IMR-90 (cell line): Measurements from ENCODE around the gene SPECC1L. TPM values are rescaled to one million over a fixed set of nuclear protein-coding genes. Genes with fewer than 3 reads are reported as not detected.
A peak's percentile ranks its signal among the peaks of the same experiment; 100 is the strongest.

Experiments
- ATAC-seq: fragments of 200-7000 bp; cut with Tn5 transposase; 2 replicates; pipeline ENCODE4 v1.9.1; 2020; ENCODE audit warnings: low read depth, mild to moderate bottlenecking, moderate library complexity
- BruUV-seq: library from RNA; stranded (reverse); fragments of 400-500 nt; replicated peaks from 2 replicates; lab custom pipeline; 2021; lab: Mats Ljungman, UMichigan
- CTCF ChIA-PET: fragments of 300-600 bp; formaldehyde crosslinking; extraction: SDS; loops from one replicate; lab custom pipeline; 2021; ENCODE audit warnings: antibody characterized with exemption; lab: Yijun Ruan, JAX
- POLR2A ChIA-PET: fragments of 300-600 bp; sonication (Branson Sonifier 250); formaldehyde crosslinking; loops from one replicate; lab custom pipeline; 2022; ENCODE audit warnings: antibody characterized with exemption; ENCODE audit not compliant: unreplicated experiment; lab: Charles Lee
- DNase-seq: peaks from one replicate; pipeline ENCODE4 v3.0.0; 2013
- H2AFZ ChIP-seq: replicated peaks from 2 replicates; pipeline ENCODE3; 2013; ENCODE audit warnings: low read length, mild to moderate bottlenecking; ENCODE audit not compliant: poor library complexity
- H2AK5ac ChIP-seq: 2 replicates; pipeline ENCODE4 v1.6.1; 2013; ENCODE audit warnings: low read depth, low read length, inconsistent platforms
- H2AK9ac ChIP-seq: replicated peaks from 2 replicates; pipeline ENCODE3; 2013; ENCODE audit warnings: mild to moderate bottlenecking, low read depth, low read length, moderate library complexity; ENCODE audit not compliant: poor library complexity
- H2BK120ac ChIP-seq: 2 replicates; pipeline ENCODE4 v1.6.1; 2013; ENCODE audit warnings: low read depth, low read length, inconsistent platforms
- H2BK15ac ChIP-seq: 3 replicates; pipeline ENCODE4 v1.6.1; 2013; ENCODE audit warnings: low read depth, low read length, inconsistent platforms
- H2BK20ac ChIP-seq: 2 replicates; pipeline ENCODE4 v1.6.1; 2013; ENCODE audit warnings: low read depth, mild to moderate bottlenecking, inconsistent platforms, low read length, moderate library complexity
- H2BK5ac ChIP-seq: 2 replicates; pipeline ENCODE4 v1.6.1; 2013; ENCODE audit warnings: mild to moderate bottlenecking, low read depth, low read length, inconsistent platforms; ENCODE audit not compliant: poor library complexity, severe bottlenecking
- H3K14ac ChIP-seq: replicated peaks from 2 replicates; pipeline ENCODE4 v1.6.1; 2013; ENCODE audit warnings: low read depth, low read length, inconsistent platforms
- H3K18ac ChIP-seq: 2 replicates; pipeline ENCODE4 v1.6.1; 2013; ENCODE audit warnings: low read depth, low read length, control low read depth
- H3K23ac ChIP-seq: 2 replicates; pipeline ENCODE4 v1.6.1; 2013; ENCODE audit warnings: low read depth, low read length, inconsistent platforms
- H3K27ac ChIP-seq: 2 replicates; pipeline ENCODE4 v1.5.1; 2013; ENCODE audit warnings: mild to moderate bottlenecking, control low read depth, low read length; ENCODE audit not compliant: insufficient read depth
- H3K27me3 ChIP-seq: 2 replicates; pipeline ENCODE4 v1.6.1; 2013; ENCODE audit warnings: low read length; ENCODE audit not compliant: control insufficient read depth, insufficient read depth
- H3K36me3 ChIP-seq: 2 replicates; pipeline ENCODE4 v1.6.1; 2013; ENCODE audit warnings: low read length, mixed read lengths; ENCODE audit not compliant: control insufficient read depth, insufficient read depth
- H3K4ac ChIP-seq: 2 replicates; pipeline ENCODE4 v1.6.1; 2013; ENCODE audit warnings: low read depth, low read length, inconsistent platforms
- H3K4me1 ChIP-seq: 2 replicates; pipeline ENCODE4 v1.6.1; 2013; ENCODE audit warnings: low read length, mixed read lengths; ENCODE audit not compliant: control insufficient read depth, insufficient read depth
- H3K4me2 ChIP-seq: 2 replicates; pipeline ENCODE4 v1.6.1; 2013; ENCODE audit warnings: low read depth, mild to moderate bottlenecking, control low read depth, low read length, moderate library complexity
- H3K4me3 ChIP-seq: 2 replicates; pipeline ENCODE4 v1.5.1; 2013; ENCODE audit warnings: low read depth, mild to moderate bottlenecking, control low read depth, low read length, moderate library complexity; ENCODE audit not compliant: insufficient read depth
- H3K56ac ChIP-seq: 2 replicates; pipeline ENCODE4 v1.6.1; 2013; ENCODE audit warnings: low read length, inconsistent platforms; ENCODE audit not compliant: insufficient read depth; ENCODE audit errors: extremely low read depth
- H3K79me1 ChIP-seq, 2 experiments: 2 replicates each; pipeline ENCODE4 v1.6.1; 2013; ENCODE audit warnings: low read length in 2 of 2, inconsistent platforms in 1 of 2, low read depth in 1 of 2
- H3K9ac ChIP-seq: 2 replicates; pipeline ENCODE4 v1.6.1; 2013; ENCODE audit warnings: low read depth, low read length, control low read depth
- H3K9me1 ChIP-seq: 2 replicates; pipeline ENCODE4 v1.6.1; 2013; ENCODE audit warnings: low read length, inconsistent platforms; ENCODE audit not compliant: insufficient read depth
- H3K9me3 ChIP-seq: 2 replicates; pipeline ENCODE4 v1.6.1; 2013; ENCODE audit warnings: low read length; ENCODE audit not compliant: control insufficient read depth, insufficient read depth
- H4K20me1 ChIP-seq: 2 replicates; pipeline ENCODE4 v1.6.1; 2013; ENCODE audit warnings: low read length, inconsistent platforms; ENCODE audit not compliant: insufficient read depth
- H4K5ac ChIP-seq: 2 replicates; pipeline ENCODE4 v1.6.1; 2013; ENCODE audit warnings: mild to moderate bottlenecking, low read depth, low read length, control low read depth
- H4K8ac ChIP-seq, 2 experiments: 2 replicates each; pipeline ENCODE4 v1.6.1; 2013; ENCODE audit warnings: low read depth in 2 of 2, low read length in 2 of 2, control low read depth in 1 of 2, inconsistent platforms in 1 of 2
- H4K91ac ChIP-seq: 2 replicates; pipeline ENCODE4 v1.6.1; 2013; ENCODE audit warnings: low read depth, low read length, inconsistent platforms; ENCODE audit not compliant: insufficient read depth
- FOS ChIP-seq: fragments of 150-350 bp; IDR thresholded peaks from 2 replicates; pipeline ENCODE4 v1.6.1; 2016; ENCODE audit warnings: low read depth, low read length
- MXI1 ChIP-seq: IDR thresholded peaks from 2 replicates; pipeline ENCODE4 v1.6.1; 2012; ENCODE audit warnings: low read depth, mild to moderate bottlenecking, low read length, moderate library complexity, borderline replicate concordance
- RAD21 ChIP-seq: IDR thresholded peaks from 2 replicates; pipeline ENCODE4 v1.6.1; 2012; ENCODE audit warnings: low read length, improper control_type of control experiment
- WGBS, 2 experiments: methylation state at CpG; one replicate each; pipeline versions ENCODE4 v1.1.5 to v1.1.7; 2013; ENCODE audit warnings: missing lambda C conversion rate in 2 of 2; ENCODE audit not compliant: insufficient read length in 1 of 2; ENCODE audit errors: extremely low coverage in 2 of 2; 5-methylcytosine and 5-hydroxymethylcytosine counted together
- dilution Hi-C: fragments of 300-500 bp; cut with HindIII; formaldehyde crosslinking; loops from one replicate; pipeline ENCODE4 v1.14.3; 2018; ENCODE audit warnings: low sequenced_read_pairs; ENCODE audit not compliant: unreplicated experiment
- in situ Hi-C: fragments of 300-500 bp; cut with MboI; formaldehyde crosslinking; loops from 3 replicates; pipeline ENCODE4 v1.14.3; 2019; ENCODE audit warnings: low sequenced_read_pairs, inconsistent platforms, mixed read lengths
- intact Hi-C: fragments of 100-400 bp; cut with micrococcal nuclease; formaldehyde crosslinking; loops from 2 replicates; pipeline ENCODE4 v1.10.0; 2022
- polyA plus RNA-seq, 3 experiments: library from polyadenylated mRNA; depleted of rRNA; stranded (reverse); fragments of >200 nt; gene quantifications; 2 replicates each; pipeline ENCODE4 v1.2.3, GENCODE V29; 2012; ENCODE audit warnings: low replicate concordance in 1 of 3
- total RNA-seq: library from RNA; depleted of rRNA; stranded (reverse); fragments of >200 nt; gene quantifications from 2 replicates; pipeline ENCODE4 v1.2.3, GENCODE V29; 2012

The SPECC1L gene
- total and polyA plus RNA-seq, 2 of the 4 experiments (the other 2 are of a cell fraction): 18.7 to 44.1 TPM

- intact Hi-C loops: no loop called here
- no peak overlapping the region for H2BK5ac ChIP-seq
- H4K91ac ChIP-seq: no peak overlapping the region
- H3K18ac ChIP-seq: no peak overlapping the region
- H3K27ac ChIP-seq: no peak overlapping the region
- DNase-seq: no peak
- no peak overlapping the region for H3K4me2 ChIP-seq
- H4K20me1 ChIP-seq: no peaks in the 10 kb centered on the region
- WGBS, 2 experiments: 33% methylated on average over 1 of the region's 4 CpGs; no CpG with 5 or more reads in 1 of the 2 experiments
- TF ChIP-seq FOS (no peak), MXI1 (no peak), RAD21 (no peak)
- peaks cover 4% of the 10 kb centered on the region; the same call in 1 of the 2 replicates for H3K27me3 ChIP-seq
- no peak overlapping the region for H3K4me3 ChIP-seq
- no peak overlapping the region for H2AK5ac ChIP-seq
- no peak overlapping the region for H3K4ac ChIP-seq
- no peak overlapping the region for H3K23ac ChIP-seq
- H3K9me1 ChIP-seq: no peaks in the 10 kb centered on the region
- BruUV-seq: no TSS peak
- no peak overlapping the region for H3K14ac ChIP-seq
- no peak overlapping the region for H2AK9ac ChIP-seq
- no peak overlapping the region for H3K56ac ChIP-seq
- H2BK15ac ChIP-seq: no peak overlapping the region
- H3K9me3 ChIP-seq: peaks cover 5% of the 10 kb centered on the region
- dilution Hi-C loops: no loop called here
- ChIA-PET CTCF (interaction anchor here (0.6 kb wide), 1 partner anchor 878 kb away, joined by 5 read pairs; no protein-coding TSS in a partner anchor), POLR2A (no interaction called here)
- no peaks in the 10 kb centered on the region for H3K4me1 ChIP-seq
- no peak overlapping the region for H4K8ac ChIP-seq
- H3K36me3 ChIP-seq: no peaks in the 10 kb centered on the region
- no peak overlapping the region for H2BK20ac ChIP-seq
- in situ Hi-C loops: no loop called here
- H3K9ac ChIP-seq: no peak overlapping the region
- no peak for ATAC-seq
- H3K79me1 ChIP-seq: no peaks in the 10 kb centered on the region
- no peak overlapping the region for H2BK120ac ChIP-seq
- peak overlapping the region; percentile 51 for H2AFZ ChIP-seq
- no peak overlapping the region for H4K5ac ChIP-seq
Measured at GRCh38 chr22:24455039-24455438, 184.4 kb downstream of the SPECC1L start.
